ENCODE data around the gene MST1R. TPM values are rescaled to one million over a fixed set of nuclear protein-coding genes. Genes with fewer than 3 reads are reported as not detected.

Gene MST1R
- total RNA-seq, 1 experiment from 2014 or later = 39.0 TPM

GRCh38 chr3:49867871-49868321 lies 35.8 kb downstream of the MST1R start:
- Histone ChIP-seq H3K9me2 (replicated peaks; ENCODE audit: low read length) (no peaks in the 10 kb centered on the region), H2AFZ (ENCODE audit: low read length) (no peak overlapping the region), H3K4me3 (ENCODE audit: low read length) (no peak overlapping the region), H3K9me3 (ENCODE audit: low read length) (no peaks in the 10 kb centered on the region), H3K9ac (ENCODE audit: low read length) (no peak overlapping the region), H3K4me2 (ENCODE audit: low read length) (no peak overlapping the region), H3K4me1 (ENCODE audit: insufficient read depth, low read length) (no peaks in the 10 kb centered on the region), H3K27ac (ENCODE audit: low read length) (no peak overlapping the region), H3K27me3 (ENCODE audit: low read length) (peaks cover 3% of the 10 kb centered on the region; the same call in 1 of the 2 replicates), H3K36me3 (ENCODE audit: low read depth, low read length) (no peaks in the 10 kb centered on the region), H3F3A (ENCODE audit: low read length, unreplicated experiment) (no peaks in the 10 kb centered on the region), H3K79me2 (ENCODE audit: low read length) (no peaks in the 10 kb centered on the region), H4K20me1 (ENCODE audit: low read length) (no peaks in the 10 kb centered on the region)
- TF ChIP-seq EZH2 (IDR thresholded peaks at IDR 0.05; ENCODE audit: low read length, unreplicated experiment) = no peak
- TF ChIP-seq CTCF (conservative IDR thresholded peaks at IDR 0.05; ENCODE audit: low read depth, low read length) = no peak
- no peak for TF ChIP-seq EZH2phosphoT487 (IDR thresholded peaks at IDR 0.05; ENCODE audit: borderline replicate concordance, low read length)
- ChIA-PET POLR2A (ENCODE audit: unreplicated experiment) (no interaction called here), CTCF (no interaction called here)
- intact Hi-C loops (cut with micrococcal nuclease) = no loop called here
- BruUV-seq (replicated peaks) = no TSS peak
- DNase-seq = peak; percentile 32
- ATAC-seq = peak; percentile 25; the same call in 1 of the 2 replicates

GRCh38 chr3:49867400-49867799 lies 36.3 kb downstream of the MST1R start:
- no peak overlapping the region for H3K4me3 ChIP-seq (ENCODE audit: low read length)
- no peaks in the 10 kb centered on the region for H3K9me3 ChIP-seq (ENCODE audit: low read length)
- no peaks in the 10 kb centered on the region for H3K9me2 ChIP-seq (replicated peaks; ENCODE audit: low read length)
- no peak for TF ChIP-seq EZH2phosphoT487 (IDR thresholded peaks at IDR 0.05; ENCODE audit: borderline replicate concordance, low read length)
- TF ChIP-seq EZH2 (IDR thresholded peaks at IDR 0.05; ENCODE audit: low read length, unreplicated experiment) = no peak
- TF ChIP-seq CTCF (conservative IDR thresholded peaks at IDR 0.05; ENCODE audit: low read depth, low read length) = no peak
- H3K9ac ChIP-seq (ENCODE audit: low read length) = no peak overlapping the region
- no peaks in the 10 kb centered on the region for H3K79me2 ChIP-seq (ENCODE audit: low read length)
- H4K20me1 ChIP-seq (ENCODE audit: low read length) = no peaks in the 10 kb centered on the region
- ChIA-PET POLR2A (ENCODE audit: unreplicated experiment) (interaction anchor here (0.6 kb wide), 1 partner anchor 69 kb away, joined by 3 read pairs; no protein-coding TSS in a partner anchor), CTCF (no interaction called here)
- H3K36me3 ChIP-seq (ENCODE audit: low read depth, low read length) = no peaks in the 10 kb centered on the region
- H3K27ac ChIP-seq (ENCODE audit: low read length) = no peak overlapping the region
- intact Hi-C loops (cut with micrococcal nuclease) = no loop called here
- H3K4me2 ChIP-seq (ENCODE audit: low read length) = no peak overlapping the region
- DNase-seq (no peak), ATAC-seq (no peak)
- no peak overlapping the region for H2AFZ ChIP-seq (ENCODE audit: low read length)
- H3F3A ChIP-seq (ENCODE audit: low read length, unreplicated experiment) = no peaks in the 10 kb centered on the region
- H3K27me3 ChIP-seq (ENCODE audit: low read length) = peaks cover 3% of the 10 kb centered on the region; the same call in 1 of the 2 replicates
- no peaks in the 10 kb centered on the region for H3K4me1 ChIP-seq (ENCODE audit: insufficient read depth, low read length)
- no TSS peak for BruUV-seq (replicated peaks)

GRCh38 chr3:49865198-49865784 lies 38.4 kb downstream of the MST1R start:
- no peak overlapping the region for H3K27ac ChIP-seq (ENCODE audit: low read length)
- no peak overlapping the region for H2AFZ ChIP-seq (ENCODE audit: low read length)
- intact Hi-C loops (cut with micrococcal nuclease) = no loop called here
- DNase-seq (no peak), ATAC-seq (no peak)
- ChIA-PET POLR2A (ENCODE audit: unreplicated experiment) (no interaction called here), CTCF (no interaction called here)
- H4K20me1 ChIP-seq (ENCODE audit: low read length) = no peaks in the 10 kb centered on the region
- no peaks in the 10 kb centered on the region for H3K9me3 ChIP-seq (ENCODE audit: low read length)
- no peak overlapping the region for H3K9ac ChIP-seq (ENCODE audit: low read length)
- H3K36me3 ChIP-seq (ENCODE audit: low read depth, low read length) = no peaks in the 10 kb centered on the region
- no peak for TF ChIP-seq CTCF (conservative IDR thresholded peaks at IDR 0.05; ENCODE audit: low read depth, low read length)
- no peak for TF ChIP-seq EZH2 (IDR thresholded peaks at IDR 0.05; ENCODE audit: low read length, unreplicated experiment)
- TF ChIP-seq EZH2phosphoT487 (IDR thresholded peaks at IDR 0.05; ENCODE audit: borderline replicate concordance, low read length) = no peak
- no peaks in the 10 kb centered on the region for H3K4me1 ChIP-seq (ENCODE audit: insufficient read depth, low read length)
- H3K27me3 ChIP-seq (ENCODE audit: low read length) = peaks cover 3% of the 10 kb centered on the region; the same call in 1 of the 2 replicates
- no peaks in the 10 kb centered on the region for H3K79me2 ChIP-seq (ENCODE audit: low read length)
- no peak overlapping the region for H3K4me3 ChIP-seq (ENCODE audit: low read length)
- no peaks in the 10 kb centered on the region for H3K9me2 ChIP-seq (replicated peaks; ENCODE audit: low read length)
- H3K4me2 ChIP-seq (ENCODE audit: low read length) = no peak overlapping the region
- no TSS peak for BruUV-seq (replicated peaks)
- no peaks in the 10 kb centered on the region for H3F3A ChIP-seq (ENCODE audit: low read length, unreplicated experiment)

All from PC-3 (cell line).